Stimulated activated CD4-positive, alpha-beta T cell treated with anti-CD3 and anti-CD28 coated beads, Interleukin-1b, Interleukin-23, amount 100 ng/mL, for 4 hours (primary cell): ENCODE data around the gene SLC23A3.
"Not testable (repeated sequence)": the region's sequence is repeated elsewhere in the genome, so short reads cannot be mapped to it uniquely, and the experiment has no call there.

Experiments
- DNase-seq, 2 donors: peaks; one replicate each; pipeline ENCODE4 v3.0.0-alpha.2; 2020; ENCODE audit warnings: low read depth in 2 of 2

SLC23A3 gene

GRCh38 chr2:219204425-219205164 is 34.8 kb upstream of the SLC23A3 start:
- DNase-seq: no peak

DNA sequence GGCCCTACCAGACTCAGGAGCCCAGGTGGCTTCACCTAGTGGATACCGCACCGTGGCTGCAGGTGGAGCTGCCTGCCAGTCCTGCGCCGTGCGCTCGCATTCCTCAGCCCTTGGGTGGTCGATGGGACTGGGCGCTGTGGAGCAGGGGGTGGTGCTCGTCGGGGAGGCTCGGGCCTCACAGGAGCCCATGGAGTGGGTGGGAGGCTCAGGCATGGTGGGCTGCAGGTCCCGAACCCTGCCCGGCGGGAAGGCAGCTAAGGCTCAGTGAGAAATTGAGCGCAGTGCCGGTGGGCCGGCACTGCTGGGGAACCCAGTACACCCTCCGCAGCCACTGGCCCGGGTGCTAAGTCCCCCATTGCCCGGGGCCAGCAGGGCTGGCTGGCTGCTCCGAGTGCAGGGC is 31.5 kb upstream of the SLC23A3 start:
- not testable (repeated sequence) for DNase-seq

- not testable (repeated sequence) for DNase-seq
These were observed 30.9 kb upstream of the SLC23A3 start for GRCh38 chr2:219200502-219201326.

DNA sequence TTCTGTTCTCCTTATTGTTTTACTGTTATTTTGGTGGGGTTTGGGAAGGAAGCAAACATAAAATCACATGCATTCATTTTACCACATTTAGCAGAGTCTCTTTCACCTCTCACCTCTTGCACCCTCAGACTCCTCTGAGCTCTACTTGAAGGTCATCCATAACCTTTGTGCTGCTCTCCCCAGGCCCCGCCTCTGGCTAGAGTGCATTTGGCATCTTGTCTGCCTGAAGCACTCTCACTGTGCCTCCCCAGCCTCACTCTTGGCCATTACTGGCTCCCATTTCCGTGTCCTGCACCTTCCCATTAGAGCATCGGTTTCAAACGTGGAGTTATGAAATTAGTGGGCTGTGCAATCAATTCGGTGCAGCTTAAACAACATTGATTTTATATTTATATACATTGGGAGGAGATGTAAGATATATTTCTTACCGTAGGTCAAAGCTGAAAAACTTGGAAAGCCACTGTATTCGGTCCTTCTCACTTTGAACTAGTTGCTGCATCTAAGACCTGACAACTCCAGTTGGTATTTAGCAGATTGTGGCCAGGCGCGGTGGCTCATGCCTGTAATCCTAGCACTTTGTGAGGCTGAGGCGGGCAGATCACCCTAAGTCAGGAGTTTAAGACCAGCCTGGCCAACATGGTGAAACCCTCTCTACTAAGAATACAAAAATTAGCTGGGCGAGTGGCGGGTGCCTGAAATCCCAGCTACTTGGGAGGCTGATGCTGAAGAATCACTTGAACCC is 29.8 kb upstream of the SLC23A3 start:
- DNase-seq: no peak

DNA sequence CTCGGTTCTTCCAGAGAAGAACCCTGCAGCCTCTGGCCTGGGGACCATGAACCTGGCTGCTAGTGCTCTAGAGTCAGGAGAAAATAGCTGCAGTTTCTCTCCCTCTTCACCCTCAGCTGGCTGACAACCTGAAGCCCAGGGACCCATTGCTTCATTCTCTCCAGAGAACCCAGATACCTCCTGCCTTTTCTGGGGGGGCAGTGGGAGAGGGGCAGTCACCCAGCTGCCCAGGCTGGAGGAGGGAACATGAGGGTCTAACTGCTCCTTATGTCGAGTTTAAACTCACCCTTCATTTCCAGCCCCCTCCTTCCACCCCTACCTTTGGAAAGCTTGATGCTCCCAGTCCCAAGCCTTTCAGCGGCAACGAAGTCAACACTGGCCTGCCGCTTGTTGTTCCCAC is 29.1 kb upstream of the SLC23A3 start:
- no peak for DNase-seq

DNA sequence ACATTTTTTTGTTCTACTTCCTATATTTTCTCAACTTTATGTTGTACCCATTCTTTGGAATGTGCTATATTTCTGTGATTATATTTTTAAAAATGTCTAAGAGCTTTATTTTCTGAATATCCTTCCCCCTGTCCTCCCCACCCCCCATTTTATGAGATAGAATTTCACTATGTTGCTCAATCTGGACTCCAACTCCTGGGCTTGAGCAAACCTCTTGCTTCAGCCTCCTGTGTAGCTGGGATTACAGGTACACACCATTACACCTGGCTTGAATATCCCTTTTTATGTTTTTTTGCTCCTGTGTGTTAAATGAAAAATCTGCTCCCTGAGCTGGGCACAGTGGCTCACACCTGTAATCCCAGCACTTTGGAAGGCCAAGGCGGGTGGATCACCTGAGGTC is 27.6 kb upstream of the SLC23A3 start:
- DNase-seq: no peak

GRCh38 chr2:219186754-219187456 is 17.1 kb upstream of the SLC23A3 start:
- DNase-seq: no peak

DNA sequence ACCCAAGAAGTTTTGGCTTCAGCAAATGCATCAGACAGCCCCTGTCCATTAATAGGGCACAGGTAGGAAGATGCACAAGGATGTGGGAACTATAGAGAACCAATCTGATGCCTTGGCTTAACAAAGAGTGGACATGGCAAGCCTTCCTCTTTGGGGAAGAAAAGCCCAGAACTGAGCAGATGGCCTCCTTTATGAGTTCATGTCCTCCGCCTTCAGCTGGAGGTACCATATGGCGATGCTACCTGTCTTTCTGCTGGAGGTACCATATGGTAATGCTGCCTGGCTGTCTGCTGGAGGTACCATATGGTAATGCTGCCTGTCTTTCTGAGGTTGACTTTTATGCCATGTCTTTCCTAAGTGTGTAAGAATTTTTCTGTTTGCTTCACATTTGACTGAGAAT is 14.3 kb upstream of the SLC23A3 start:
- no peak for DNase-seq

GRCh38 chr2:219183151-219183772 is 13.4 kb upstream of the SLC23A3 start:
- DNase-seq: no peak

GRCh38 chr2:219182331-219183150 is 12.7 kb upstream of the SLC23A3 start:
- DNase-seq: no peak

DNA sequence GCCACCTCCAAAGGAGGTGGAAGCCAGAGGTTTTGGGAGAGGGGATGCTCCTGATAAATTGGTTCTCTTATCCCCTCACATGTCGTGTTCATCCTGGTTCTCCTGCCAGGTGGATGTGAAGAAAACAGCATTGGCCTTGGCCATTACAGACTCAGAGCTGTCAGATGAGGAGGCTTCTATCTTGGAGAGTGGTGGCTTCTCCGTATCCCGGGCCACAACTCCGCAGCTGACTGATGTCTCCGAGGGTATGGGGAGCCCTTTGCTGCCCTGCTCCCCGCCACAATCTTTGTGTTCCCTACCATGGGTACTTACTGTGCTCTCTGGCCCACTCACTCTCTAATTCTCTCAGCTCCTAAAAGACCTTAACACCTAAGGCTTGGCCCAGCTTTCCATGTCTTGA is 11.7 kb upstream of the SLC23A3 start:
- DNase-seq: no peak

DNA sequence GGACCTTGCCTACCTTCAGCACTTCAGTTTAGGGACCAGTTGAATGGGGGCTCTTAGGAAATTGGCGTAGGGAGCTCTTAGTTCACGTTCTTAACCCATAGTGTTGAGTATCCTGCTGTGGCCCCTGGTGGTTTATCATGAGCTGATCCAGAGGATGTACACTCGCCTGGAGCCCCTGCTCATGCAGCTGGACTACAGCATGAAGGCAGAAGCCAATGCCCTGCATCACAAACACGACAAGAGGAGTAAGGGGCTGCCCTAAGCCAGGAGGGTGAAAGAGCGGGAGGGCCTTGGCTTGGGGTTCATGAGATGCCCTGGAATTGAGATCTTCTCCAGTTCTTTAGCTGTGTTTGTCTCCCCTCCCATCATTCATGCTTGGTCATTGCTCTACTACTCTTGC is 11.1 kb upstream of the SLC23A3 start:
- DNase-seq: no peak

DNA sequence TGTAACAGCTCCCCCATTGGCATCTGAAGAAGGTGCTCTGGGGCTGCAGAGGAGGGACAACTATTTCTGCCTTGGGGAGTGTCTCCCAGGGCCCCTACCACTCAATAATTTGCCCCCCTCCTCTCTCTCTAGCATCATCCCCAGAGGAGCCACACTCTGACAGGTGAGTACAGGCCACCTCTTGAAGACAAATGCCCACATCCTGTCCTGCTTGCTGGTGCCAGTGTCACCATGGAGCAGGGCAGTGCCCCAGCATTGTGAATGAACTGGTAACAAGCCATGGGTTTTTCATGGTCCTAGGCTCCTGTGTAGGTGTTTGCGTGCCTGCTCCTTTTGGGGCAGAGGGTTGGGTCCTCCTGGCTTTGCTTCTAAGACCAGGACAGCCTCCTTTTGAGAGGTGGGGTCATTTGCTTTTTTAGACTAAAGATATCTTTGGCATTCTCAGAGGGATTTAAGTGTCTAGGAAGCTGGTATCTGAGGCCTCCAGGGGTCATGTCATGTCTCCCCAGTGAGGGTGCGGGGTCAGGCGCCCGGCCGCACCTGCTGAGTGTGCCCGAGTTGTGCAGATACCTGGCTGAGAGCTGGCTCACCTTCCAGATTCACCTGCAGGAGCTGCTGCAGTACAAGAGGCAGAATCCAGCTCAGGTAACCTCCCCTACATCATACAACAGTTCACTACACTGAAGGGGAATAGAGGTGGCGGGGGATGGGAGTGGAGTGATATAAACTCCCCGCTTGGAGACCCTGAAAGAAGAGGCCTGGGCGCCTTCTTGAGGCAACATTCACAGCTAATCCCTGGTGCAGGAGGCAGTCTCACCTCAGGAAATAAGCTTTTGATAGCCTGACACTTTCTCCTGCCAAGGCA is 10.0 kb upstream of the SLC23A3 start:
- no peak for DNase-seq

- peak in 1 of 2 donors; percentile 32 for DNase-seq
These were observed 8.7 kb upstream of the SLC23A3 start for GRCh38 chr2:219178377-219179175.

DNA sequence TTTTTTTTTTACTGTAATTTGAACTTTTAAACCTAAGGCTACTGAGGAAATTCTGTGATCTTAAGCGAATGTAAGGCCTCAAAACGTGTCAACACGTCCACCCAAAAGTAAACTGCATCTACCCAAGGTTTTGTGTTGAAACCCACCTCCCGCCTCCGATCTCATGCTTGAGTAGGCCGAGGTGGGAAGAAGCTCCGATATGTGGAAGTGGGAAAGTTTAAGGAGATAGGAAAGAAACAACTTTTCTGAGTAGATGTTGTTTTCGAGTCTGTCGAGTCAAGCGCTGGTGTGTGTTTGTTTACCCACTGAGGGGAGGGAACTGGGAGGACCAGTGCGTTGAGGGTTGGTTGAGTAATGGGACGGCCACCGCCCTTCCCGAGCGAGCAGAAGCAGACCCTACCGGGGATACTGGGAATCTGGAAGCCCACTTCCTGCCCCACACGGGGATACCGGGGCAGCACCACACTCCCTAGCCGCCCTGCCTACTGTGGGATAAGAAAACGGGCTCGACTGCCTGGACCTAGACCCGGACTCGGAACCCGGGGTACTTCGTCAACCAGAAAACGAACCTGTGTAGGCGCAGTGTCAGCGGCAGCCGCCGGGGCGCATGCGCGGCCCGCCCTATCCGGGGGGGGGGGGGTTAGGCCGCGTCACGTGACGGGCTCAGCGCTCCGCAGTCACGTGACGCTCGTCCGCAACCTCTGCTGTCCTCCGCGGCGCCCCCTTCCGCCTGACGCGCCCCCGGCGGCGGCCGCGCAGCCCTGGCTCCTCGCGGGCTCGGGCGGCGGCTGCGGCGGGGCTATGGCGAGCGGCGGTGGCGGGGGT is 7.9 kb upstream of the SLC23A3 start, which contains the start of gene RETREG2:
Gene RETREG2 (plus strand): TSS at position 724 of the 825 bp plus-strand sequence. CDS start 78 bp downstream, at position 802.
- peak; percentile 62 to 71 for DNase-seq

GRCh38 chr2:219176818-219177551 is 7.2 kb upstream of the SLC23A3 start, which contains the start of gene CNPPD1:
CNPPD1 (minus strand) TSS chr2:219176925; CDS start chr2:219176828, 97 bp downstream.
- DNase-seq: peak; percentile 66 to 88
